HK-2 (cell line): Measurements from ENCODE around the gene EXOC1.
"Not testable (repeated sequence)": the region's sequence is repeated elsewhere in the genome, so short reads cannot be mapped to it uniquely, and the experiment has no call there.

Experiments
- DNase-seq: peaks from one replicate; pipeline ENCODE4 v3.0.0-alpha.2; 2018; ENCODE audit not compliant: unreplicated experiment

The EXOC1 gene

GRCh38 chr4:55853484-55854046, at the start of gene EXOC1:
EXOC1 (plus strand) TSS chr4:55853648; CDS start chr4:55858324, 4,676 bp downstream.
- peak; percentile 96 for DNase-seq

- no peak for DNase-seq
Observed at GRCh38 chr4:55807556-55807955, 45.9 kb upstream of the EXOC1 start.

GRCh38 chr4:55808186-55808585, 45.3 kb upstream of the EXOC1 start:
- no peak for DNase-seq

GRCh38 chr4:55808632-55809031, 44.8 kb upstream of the EXOC1 start:
- DNase-seq = no peak

- no peak for DNase-seq
Observed at GRCh38 chr4:55817691-55818090, 35.8 kb upstream of the EXOC1 start.

- DNase-seq = no peak
Observed at GRCh38 chr4:55819634-55820033, 33.8 kb upstream of the EXOC1 start, which contains the start of gene EXOC1L. EXOC1L (plus strand) TSS chr4:55819790; CDS start chr4:55820027, 237 bp downstream.

GRCh38 chr4:55820279-55820678, 33.2 kb upstream of the EXOC1 start:
- no peak for DNase-seq

GRCh38 chr4:55822329-55822728, 31.1 kb upstream of the EXOC1 start:
- no peak for DNase-seq

GRCh38 chr4:55824865-55825264, 28.6 kb upstream of the EXOC1 start:
- DNase-seq = no peak

GRCh38 chr4:55826986-55827385, 26.5 kb upstream of the EXOC1 start:
- no peak for DNase-seq

- no peak for DNase-seq
Observed at GRCh38 chr4:55827582-55827981, 25.9 kb upstream of the EXOC1 start.

- no peak for DNase-seq
Observed at GRCh38 chr4:55830048-55830447, 23.4 kb upstream of the EXOC1 start.

- no peak for DNase-seq
Observed at GRCh38 chr4:55830716-55831115, 22.7 kb upstream of the EXOC1 start.

- no peak for DNase-seq
Observed at GRCh38 chr4:55834086-55834795, 19.2 kb upstream of the EXOC1 start.

- DNase-seq = no peak
Observed at GRCh38 chr4:55837903-55838302, 15.5 kb upstream of the EXOC1 start.

GRCh38 chr4:55838356-55838755, 15.1 kb upstream of the EXOC1 start:
- DNase-seq = no peak

- DNase-seq = no peak
Observed at GRCh38 chr4:55838952-55839351, 14.5 kb upstream of the EXOC1 start.

GRCh38 chr4:55840956-55841355, 12.5 kb upstream of the EXOC1 start:
- DNase-seq = no peak

- not testable (repeated sequence) for DNase-seq
Observed at GRCh38 chr4:55841373-55842239, 11.8 kb upstream of the EXOC1 start.

GRCh38 chr4:55842312-55842711, 11.1 kb upstream of the EXOC1 start:
- DNase-seq = not testable (repeated sequence)

- DNase-seq = no peak
Observed at GRCh38 chr4:55849724-55850123, 3.7 kb upstream of the EXOC1 start.

GRCh38 chr4:55851885-55852284, 1.6 kb upstream of the EXOC1 start:
- DNase-seq = no peak

GRCh38 chr4:55854129-55854528, 681 bp downstream of the EXOC1 start:
- DNase-seq = no peak
